HG02623 (cell line): ENCODE data around the gene PLA2G4B.

Source experiments
- ATAC-seq: cut with Tn5 transposase; IDR thresholded peaks from one replicate; pipeline ENCODE4 v1.9.1; 2021; ENCODE audit warnings: moderate library complexity; ENCODE audit not compliant: unreplicated experiment

PLA2G4B gene

DNA sequence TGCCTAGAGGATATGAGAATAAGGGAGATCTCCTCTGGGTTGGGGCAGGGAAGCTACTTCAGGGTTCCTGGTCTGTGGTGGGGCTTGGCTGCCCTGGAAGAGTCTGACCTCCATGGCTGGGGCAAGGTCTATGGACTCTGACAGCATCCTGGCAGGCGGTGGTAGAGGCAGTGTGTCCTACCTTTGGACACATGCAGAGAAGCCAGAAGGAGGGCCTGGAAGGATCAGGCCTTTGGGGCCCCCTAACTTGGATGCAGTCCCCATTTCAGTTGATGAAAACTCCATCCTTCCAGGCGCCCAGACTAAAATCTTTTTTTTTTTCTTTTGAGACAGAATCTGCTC lies 44.8 kb downstream of the PLA2G4B start:
- no peak for ATAC-seq

DNA sequence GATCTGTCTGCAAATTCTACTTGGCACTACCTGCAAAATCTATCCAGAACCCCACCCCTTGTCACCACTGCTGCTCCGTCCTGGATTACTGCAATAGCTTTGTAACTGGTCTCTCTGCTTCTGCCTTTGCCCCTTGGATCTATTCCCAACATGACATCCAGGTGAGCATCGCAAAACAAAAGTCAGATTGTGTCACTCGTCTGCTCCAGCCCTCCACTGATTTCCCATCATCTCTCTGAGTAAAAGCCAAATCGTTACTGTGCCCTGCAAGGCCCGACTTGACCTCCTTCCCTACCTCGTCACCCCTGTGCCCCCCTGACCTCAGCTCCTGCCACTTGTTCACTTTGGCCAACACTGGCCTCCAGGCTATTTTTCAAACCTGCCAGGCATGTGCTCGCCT lies 45.8 kb downstream of the PLA2G4B start:
- ATAC-seq: no peak

DNA sequence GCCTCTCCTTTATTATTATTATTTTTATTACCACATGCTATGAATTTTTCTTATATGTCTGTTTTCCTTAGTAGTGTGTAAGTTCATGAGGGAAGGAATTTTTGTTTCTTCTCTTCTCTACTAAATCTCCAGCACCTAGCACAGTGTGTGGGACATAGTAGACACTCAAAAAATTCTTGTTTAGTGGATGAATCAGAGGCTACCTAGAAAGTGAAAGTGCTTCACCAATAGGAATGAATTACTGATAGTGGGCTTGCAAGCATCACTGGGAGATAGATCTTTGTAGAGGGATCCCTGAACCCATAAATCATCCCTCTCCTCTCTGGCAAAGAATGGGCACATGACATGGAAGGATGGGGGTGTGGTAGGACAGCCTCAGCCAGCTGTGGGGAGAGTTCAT lies 46.7 kb downstream of the PLA2G4B start:
- ATAC-seq: no peak

DNA sequence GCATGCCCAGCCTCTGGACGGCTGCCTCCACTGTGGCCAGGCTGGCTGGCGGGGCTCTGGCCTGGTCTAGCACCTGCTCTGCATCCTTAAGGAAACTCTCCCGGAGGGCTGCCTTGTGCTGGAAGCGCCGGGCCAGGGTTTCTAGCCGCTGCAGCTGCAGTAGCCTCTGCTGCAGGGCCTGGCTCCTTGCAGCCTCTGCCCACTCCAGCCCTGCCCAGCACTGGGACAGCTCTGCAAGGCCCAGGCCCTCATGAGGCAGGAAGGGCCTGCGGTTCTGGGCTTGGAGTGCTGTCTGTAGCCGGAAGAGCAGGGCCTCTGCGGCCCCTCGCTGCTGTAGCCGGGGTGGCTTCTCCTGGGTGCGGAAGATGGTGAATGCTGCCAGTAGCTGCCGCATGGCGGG lies 47.2 kb downstream of the PLA2G4B start:
- ATAC-seq: no peak

DNA sequence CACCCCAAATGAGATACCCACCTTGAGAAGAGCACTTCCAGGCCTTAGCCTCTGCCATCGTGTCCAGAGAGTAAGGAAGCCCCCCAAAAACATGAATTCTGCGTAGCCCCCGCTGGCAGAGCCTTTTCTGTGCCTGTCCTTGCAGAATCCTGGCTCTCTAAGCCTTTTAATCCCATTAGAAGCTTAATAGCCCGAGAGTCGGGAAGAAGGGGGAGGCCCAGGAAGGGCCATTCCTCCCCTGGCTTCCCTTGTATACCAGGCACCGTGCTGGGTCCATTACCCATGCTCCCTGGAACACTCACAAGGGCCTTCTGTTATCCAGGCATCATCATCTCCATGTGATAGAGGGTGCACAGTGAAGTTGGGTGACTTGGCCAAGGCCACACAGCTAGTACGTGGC lies 48.1 kb downstream of the PLA2G4B start:
- ATAC-seq: no peak

DNA sequence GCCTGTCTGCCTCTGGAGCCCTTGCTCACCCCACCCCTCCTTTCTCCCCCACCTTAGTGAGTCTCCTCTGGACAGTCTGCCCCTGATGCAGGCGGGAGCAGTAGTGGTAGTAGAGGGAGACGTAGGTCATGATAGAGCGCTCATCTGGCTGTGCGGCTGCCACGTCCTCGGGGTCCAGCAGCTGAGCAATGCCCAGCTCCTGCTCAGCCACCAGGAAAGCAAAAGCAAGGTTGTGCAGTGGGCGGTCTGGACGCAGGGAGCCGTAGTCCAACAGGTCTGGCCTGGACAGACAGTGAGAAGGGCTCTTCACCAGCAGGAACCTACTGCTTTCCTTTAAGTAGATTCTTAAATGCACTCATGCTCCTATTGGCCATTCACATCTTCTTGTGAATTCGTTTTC lies 48.5 kb downstream of the PLA2G4B start:
- ATAC-seq: no peak

DNA sequence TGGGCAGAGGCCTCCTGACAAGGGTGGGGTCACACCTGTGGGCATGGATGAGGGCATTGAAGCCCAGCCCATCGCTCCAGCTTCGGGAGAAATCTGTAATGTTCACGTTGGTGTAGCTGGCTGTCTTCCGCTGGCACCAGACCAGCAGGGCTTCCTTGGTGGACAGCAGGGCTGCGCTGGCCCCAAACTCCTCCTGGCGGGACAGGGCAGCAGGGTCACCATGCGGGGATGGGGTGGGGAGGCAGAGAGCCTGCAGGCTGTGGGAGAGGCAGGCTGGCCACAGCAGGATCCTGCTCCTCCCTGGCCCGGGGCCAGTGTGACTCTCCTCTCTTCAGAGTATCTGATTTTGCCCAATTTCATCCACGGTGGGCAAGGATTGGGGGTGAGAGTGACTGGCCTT lies 49.2 kb downstream of the PLA2G4B start:
- no peak for ATAC-seq

DNA sequence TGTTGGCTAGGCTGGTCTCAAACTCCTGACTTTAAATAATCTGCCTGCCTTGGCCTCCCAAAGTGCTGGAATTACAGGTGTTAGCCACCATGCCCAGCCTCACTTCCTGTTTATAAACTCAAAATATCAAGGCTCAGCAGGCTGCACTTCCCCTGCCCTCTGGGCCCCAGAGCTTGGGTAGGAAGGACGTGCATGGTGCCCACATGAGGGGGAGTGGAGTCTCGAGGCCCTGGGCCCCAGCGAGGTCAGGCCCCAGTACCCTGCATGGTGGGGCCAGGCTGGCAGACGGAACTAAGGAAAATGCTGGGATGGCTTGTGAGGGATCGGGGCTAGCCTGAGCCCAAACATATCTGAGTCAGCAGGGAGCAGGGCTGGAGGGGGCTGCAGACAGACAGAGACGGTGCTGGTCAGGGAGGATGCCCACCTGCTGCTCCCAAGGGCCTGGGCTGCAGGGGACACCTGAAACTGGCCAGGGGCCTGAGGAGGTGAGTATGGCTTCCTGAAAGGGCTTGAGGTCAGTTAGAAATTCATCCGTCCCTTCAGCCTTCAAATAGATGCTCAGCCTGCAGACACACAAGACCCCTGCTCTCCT lies 50.1 kb downstream of the PLA2G4B start:
- ATAC-seq: no peak

DNA sequence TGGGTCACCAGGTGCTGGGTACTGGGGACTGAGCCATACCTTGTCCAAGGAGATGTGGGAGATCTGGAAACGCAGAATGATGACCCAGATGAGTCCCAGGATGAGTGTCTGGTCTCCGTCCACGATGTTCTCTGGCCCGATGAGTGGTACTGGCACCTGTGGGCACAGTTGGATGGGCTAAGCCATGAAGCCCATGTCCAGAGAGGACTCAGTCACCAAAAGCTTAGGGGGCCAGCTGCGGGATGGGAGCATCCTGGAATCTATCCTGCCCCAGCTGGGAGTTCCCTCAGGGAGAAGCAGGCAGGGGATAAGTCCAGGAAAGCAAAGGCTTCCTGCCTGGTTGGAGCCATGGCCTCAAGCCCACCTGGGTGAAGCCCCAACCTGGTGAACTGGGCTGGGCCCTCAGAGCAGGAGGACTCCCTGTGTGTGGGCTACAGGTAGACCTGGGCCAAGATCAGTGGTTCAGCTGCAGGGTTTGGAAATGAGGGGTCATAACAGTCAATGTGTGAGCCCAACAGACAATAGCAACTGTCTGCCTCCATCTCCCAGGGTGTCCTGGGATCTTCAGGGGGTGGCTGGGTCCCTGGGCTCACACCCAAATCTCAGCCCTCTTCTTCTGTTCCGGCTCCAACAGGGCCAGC lies 51.5 kb downstream of the PLA2G4B start:
- ATAC-seq: no peak

DNA sequence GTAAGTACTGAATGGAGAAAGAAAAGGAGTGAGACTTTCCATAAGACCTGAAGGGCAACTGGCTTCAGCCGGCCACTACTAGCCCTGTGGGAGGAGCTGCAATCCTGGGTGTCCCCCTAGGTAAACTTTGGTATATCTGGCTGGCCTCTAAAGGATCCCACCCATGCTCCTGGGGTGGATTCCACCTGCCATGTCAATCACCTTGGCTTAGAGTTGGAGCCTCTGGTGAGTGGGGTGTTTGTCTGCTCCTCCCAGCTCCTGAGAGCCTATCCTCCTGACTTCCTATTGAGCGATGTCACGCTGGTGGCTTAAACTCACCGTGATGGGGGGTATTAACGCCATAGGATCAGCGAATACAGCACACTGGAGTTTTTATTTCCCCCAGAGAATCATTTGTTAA lies 52.6 kb downstream of the PLA2G4B start:
- no peak for ATAC-seq

DNA sequence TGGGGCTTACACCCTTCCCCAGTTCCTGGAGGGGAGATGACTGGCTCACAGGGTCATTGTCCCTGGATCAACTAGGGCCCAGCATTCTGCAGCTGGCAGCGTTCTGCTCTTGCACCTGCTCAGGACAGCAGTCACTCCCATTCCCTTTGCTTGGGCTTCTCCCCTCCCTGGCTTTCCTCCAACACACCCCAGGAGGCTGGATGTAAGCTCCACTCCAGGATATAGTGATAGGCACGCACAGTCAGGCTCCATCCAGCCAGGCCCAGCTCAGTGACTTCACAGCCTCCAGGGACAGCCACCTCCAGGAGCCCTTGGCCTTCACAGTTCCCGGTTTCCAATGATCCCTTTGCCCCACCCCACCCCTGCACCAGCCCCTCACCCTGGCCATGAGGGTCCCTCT lies 53.3 kb downstream of the PLA2G4B start:
- ATAC-seq: no peak

DNA sequence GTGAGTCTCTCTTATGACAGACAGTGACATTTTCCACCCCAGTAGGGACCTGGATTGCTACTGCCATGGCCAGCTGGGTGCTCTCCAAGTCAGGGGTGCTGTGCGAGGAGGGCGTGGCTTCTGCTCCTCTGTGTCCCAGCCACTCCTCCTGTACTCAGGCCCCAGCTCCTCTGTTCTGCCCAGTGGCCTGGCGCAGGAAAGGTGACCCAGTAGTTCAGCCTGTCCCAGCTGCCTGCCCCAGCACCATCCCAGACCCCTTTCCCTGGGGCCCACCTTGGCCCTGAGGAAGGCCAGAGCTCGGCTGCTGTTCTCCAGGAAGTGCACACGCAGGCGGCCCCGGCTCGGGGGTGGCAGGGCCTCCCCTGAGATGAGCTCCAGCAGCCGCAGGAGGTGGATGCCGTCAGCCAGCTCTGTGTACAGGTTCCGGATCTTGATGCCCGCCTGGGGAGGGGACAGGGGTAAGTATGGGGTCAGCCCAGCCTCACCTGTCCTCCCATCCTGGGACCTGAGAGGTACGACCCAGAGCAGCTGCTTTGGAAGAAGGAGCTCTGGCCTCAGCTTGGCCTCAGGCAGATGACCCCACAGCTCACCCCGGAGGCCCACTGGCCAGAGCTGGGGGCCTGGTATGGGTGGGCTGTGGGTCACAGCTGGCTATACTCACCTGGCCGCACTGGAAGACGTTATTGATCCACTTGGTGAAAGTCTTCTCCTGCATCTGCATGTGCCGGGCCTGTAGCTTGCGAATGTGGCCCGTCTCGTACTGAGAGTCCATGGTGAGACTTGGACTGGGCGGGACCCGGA lies 54.2 kb downstream of the PLA2G4B start:
- ATAC-seq: no peak

DNA sequence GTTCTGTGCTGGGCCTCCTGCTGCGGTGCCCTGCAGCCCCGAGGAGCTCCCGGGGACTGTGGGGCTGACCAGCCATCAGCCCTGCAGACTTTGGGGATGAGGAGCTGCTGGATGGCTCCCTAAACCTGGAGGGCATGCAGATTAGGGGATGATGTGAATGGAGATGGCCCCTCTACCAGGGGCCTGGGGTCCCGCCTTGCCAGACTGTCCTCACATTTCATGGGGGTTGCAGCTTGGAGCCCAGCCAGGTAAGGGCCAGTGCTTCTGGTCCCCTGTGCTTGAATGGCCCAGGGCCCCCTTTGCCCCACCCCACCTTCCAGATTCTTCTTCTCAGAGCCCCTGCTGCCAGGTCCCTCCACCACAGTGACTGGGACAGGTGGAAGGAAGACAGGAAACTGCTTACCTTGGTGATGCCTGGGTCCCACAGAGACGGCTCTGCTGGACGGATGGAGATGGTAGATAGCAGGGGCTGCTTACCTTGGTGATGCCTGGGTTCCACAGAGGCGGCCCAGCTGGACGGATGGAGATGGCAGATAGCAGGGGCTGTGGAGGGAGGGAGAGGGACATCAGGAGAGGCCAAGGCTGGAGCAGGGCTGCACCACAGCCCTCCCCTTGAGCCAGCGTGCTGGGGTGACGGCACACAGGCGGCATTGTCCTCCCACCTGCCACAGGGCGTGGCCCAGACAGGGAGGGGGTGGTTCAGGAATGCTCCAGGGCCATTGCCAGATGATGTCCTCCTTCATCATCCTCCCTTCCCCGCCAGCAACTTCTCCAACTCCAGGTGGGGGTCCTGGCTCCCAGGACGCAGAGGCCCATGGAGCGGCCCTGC lies 55.0 kb downstream of the PLA2G4B start, which contains the start of gene SPTBN5:
Gene SPTBN5, minus strand, starts transcription at position 632 of the 829 bp plus-strand sequence. Its CDS starts 556 bp downstream, at position 76.
- no peak for ATAC-seq

DNA sequence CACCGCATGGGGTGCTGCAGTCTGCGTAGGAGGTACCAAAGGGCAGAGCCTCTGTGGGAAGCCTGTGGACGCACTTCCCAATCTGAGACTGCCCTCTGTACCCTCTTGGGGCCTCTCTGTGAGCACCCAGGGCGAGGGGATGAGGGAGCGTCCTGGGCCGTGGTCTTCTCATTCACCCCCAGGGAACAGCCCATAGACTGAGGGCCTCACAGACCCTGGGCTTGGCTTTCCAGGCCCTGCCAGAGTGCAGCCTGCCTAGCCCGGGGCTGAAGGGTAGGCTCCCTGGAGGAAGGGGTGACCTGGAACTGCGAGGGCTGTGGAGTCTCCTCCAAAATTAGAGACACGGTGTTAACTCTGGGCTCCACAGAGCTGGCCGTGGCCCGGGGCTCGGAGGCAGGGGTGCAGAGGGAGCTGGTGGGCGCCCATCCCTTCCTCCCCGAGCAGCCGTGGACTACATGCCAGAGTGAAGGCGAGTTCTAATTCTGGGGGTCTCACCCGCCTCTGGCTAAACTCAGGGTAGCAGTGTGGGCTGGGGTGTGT lies 55.7 kb downstream of the PLA2G4B start:
- ATAC-seq: no peak

DNA sequence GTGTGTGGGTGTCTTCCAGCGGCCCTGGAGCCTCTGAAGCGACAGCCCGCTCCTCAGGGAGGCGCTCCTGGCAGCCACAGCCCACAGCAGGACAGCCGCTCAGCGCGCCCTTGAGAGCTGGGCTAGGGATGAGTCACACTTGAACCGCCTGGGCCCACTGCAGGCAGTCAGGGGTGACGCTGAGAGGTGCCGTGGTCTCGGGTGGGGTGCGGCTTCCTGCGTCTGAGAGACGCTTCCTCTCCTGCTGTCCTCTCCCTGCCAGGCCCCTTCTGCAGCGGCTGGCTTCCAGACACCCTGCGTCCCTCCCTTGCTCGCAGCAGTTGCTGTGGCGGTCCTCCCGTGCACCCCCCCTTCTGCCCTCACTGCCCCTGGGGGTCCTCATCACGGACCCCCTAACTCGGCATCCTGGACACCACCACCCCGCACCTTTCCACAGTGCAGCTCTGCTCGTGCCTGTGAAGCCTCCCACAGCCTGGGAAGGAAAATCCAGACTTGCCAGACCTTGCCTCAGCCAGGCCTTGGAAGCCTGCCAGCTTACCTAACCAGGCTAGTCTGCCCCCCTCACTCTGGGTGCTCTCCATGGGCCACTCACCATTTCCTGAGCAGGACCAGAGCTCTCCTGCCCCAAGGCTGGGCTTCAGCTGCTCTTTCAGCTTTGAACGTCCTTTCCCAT lies 56.3 kb downstream of the PLA2G4B start:
- peak; percentile 79 for ATAC-seq

DNA sequence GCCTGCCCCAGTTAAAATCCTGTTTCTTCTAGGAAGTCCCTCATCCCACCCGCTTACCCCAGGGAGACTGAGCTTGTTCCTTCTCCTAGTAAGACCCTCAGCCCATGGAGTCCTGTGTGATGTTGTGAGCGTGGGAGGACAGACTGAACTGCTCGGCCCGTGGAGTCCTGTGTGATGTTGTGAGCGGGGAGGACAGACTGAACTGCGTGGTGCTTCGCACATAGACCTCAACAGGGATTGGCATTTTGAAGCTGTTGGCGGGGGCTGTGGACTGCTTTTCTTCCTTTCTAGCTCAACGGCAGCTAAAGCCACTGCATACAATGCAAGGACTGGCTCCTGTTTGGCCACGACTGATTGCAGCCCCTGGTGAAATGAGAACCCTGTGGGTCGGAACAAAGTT lies 56.8 kb downstream of the PLA2G4B start:
- no peak for ATAC-seq

DNA sequence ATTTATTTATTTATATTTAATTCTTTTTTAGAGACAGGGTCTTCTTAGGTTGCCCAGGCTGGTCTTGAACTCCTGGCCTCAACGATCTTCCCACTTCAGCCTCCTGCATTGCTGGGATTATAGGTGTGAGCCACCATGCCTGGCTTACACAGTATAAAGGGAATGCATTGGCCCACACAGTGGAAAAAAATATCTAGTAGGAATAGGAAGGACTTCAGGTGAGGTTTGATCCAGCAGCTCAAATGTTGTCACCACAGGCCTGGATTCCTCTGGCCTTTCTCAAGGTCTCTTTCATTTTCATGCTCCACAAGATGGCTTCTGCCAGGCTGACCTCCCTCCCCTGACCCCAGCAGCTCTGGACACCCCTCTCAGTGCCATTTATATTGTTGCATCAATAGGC lies 57.3 kb downstream of the PLA2G4B start:
- ATAC-seq: no peak

DNA sequence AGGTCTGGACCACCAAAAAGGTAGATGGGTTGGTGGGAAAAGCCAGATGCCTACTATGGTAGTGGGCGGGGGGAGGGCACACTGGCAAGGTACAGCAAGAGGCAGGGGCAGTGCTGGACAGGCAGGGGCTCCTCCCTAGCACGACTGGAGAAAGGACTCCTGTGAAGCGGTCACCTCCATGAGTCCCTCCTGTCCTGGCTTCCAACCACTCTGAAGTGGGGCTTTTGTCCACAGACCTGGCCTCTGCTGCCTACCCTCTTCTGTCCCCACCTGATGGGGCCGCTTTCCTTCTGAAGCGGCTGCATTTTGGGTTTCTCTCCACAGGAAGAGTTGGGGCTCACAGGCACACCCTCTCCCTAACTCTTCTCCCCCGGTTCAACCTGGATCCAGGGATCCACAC lies 57.9 kb downstream of the PLA2G4B start:
- ATAC-seq: no peak

DNA sequence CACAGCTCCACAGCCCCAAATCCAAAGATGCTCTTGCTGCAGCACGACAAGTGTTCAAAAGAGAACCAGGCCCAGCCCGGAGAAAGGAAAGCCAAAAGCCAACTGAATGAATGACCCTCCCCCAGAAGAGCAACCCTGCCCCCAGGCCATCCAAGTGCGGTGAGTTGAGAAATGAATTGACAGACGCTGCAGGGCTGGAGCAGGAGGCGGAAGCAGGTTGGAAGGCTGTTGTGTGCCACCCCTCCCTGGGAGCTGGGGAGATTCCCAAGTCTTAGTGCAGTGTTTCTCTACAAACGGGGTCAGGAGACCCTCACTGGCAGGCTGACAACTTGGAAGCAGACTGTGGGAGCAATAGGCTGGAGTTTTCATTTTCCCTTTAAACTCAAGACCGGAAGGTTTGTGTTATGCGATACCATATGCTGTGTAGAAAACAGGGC lies 58.7 kb downstream of the PLA2G4B start:
- no peak for ATAC-seq
